Motor neuron (in vitro differentiated cells): ENCODE data around the gene HMGN4. TPM values are rescaled to one million over a fixed set of nuclear protein-coding genes. Genes with fewer than 3 reads are reported as not detected.
"Not testable (repeated sequence)": the region's sequence is repeated elsewhere in the genome, so short reads cannot be mapped to it uniquely, and the experiment has no call there.

Source experiments
- ATAC-seq, 8 experiments: fragments of 200-7000 bp; cut with Tn5 transposase; replicated peaks in 6 of 8; 2 replicates each; pipeline ENCODE4 v1.8.0; 2021; ENCODE audit warnings: mild to moderate bottlenecking in 8 of 8, moderate library complexity in 8 of 8
- H3K27ac ChIP-seq, 2 donors: fragments of 250-450 bp; sonication (Bioruptor Pico); 2 replicates each; pipeline ENCODE4 v1.9.0; 2021; ENCODE audit warnings: antibody characterized with exemption in 2 of 2, mild to moderate bottlenecking in 2 of 2, moderate library complexity in 1 of 2
- H3K4me1 ChIP-seq, 2 donors: fragments of 250-450 bp; sonication (Bioruptor Pico); replicated peaks in 1 of 2; 2 replicates each; pipeline ENCODE4 v1.6.1; 2021; ENCODE audit warnings: antibody characterized with exemption in 2 of 2, mild to moderate bottlenecking in 2 of 2, moderate library complexity in 1 of 2
- H3K4me3 ChIP-seq, 5 donors: fragments of 250-450 bp; sonication (Bioruptor Pico); 2 replicates each; pipeline ENCODE4 v1.9.0; 2021; ENCODE audit warnings: antibody characterized with exemption in 5 of 5, mild to moderate bottlenecking in 5 of 5, moderate library complexity in 4 of 5
- WGBS, 10 experiments: fragments of 450-650 bp; shearing (Covaris generic); methylation state at CpG; one replicate each; pipeline ENCODE4 v1.0.0; 2022; 5-methylcytosine and 5-hydroxymethylcytosine counted together
- in situ Hi-C, 9 experiments: fragments of 400-800 bp; cut with MboI; loops; one replicate each; pipeline ENCODE4 v1.15.0; 2021; ENCODE audit warnings: low sequenced_read_pairs in 9 of 9, low pct_unique_long_range_greater_than_20kb in 2 of 9; ENCODE audit not compliant: unreplicated experiment in 9 of 9
- total RNA-seq, 8 experiments: library from RNA; unstranded; fragments of 300-600 nt; gene quantifications; 2 replicates each; pipeline versions ENCODE4 v1.2.3 to v1.2.4, GENCODE V29; 2022

The HMGN4 gene
- total RNA-seq, 8 experiments from 2014 or later = 40.7 to 72.7 (median 55.0) TPM

DNA sequence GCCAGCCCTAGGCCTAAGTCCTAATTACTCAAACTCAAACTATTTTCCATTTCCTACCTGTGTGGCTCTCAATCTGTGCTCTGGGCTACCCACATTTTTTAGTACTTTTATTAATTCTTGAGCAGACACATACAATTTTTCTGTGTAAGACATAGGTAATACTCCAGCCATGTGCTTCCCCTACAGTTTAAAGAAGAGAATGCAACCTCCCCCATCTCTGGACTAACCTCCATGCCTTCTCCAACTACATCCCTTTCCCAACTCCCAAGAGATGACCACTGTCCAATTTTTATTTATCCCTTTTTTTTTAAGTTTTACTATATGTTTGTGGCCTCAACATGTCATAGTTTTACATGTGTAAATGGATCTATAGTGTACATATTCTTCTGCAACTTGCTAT, 5.8 kb downstream of the HMGN4 start:
- in situ Hi-C loops = loop anchor here in 4 of 9 experiments (25.0 kb wide), 1 partner anchor 207 kb away; no protein-coding TSS in a partner anchor
- Histone ChIP-seq H3K4me3 (no peak overlapping the region), H3K4me1 (peaks cover 10 to 14% of the 10 kb centered on the region in 2 donors), H3K27ac (no peak overlapping the region)
- ATAC-seq = peak in 3 of 8 experiments; percentile 63 to 79 (median 67)

DNA sequence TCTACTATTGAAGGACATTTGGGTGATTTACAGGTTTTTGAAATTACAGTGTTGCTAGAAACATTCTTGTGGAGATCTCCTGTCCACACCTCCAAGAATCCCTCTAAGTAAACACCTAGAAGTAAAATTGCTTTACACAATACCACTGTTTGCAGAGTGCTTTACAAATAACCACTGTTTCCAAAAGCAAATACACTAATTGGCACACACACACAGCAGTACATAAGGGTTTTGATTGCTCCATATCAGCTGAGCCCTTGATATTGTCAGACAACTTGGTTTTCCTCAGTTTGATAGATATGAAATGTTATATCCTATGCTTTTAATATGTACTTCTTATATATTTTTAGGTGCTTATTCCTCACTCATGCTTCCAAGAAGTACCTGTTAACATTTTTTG, 6.3 kb downstream of the HMGN4 start:
- peak in 1 of 8 experiments; percentile 45 for ATAC-seq
- no peak overlapping the region for H3K27ac ChIP-seq
- H3K4me3 ChIP-seq = no peak overlapping the region
- in situ Hi-C loops = loop anchor here in 4 of 9 experiments (25.0 kb wide), 1 partner anchor 207 kb away; no protein-coding TSS in a partner anchor
- peaks cover 6 to 9% of the 10 kb centered on the region in 2 donors for H3K4me1 ChIP-seq

DNA sequence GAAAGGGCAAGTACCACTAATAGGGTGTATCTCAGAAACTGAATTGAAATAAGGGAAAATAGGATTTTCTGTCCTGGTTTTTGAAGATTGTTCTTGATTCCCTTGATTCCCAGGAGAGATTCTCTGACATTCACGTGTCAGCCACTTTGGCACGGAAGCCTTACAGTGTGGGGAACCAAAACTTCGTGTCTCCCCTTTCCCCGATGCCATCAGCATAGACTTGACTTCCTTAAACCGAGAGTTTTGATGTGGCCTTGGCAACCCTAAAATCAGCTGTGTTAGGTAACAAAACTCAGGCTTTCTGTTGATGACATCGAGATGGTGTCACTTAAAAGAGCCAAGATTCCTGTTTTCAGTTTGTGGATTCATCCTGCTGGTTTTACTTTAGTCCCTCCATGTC, 7.5 kb downstream of the HMGN4 start:
- in situ Hi-C loops = loop anchor here in 4 of 9 experiments (25.0 kb wide), 1 partner anchor 208 kb away; no protein-coding TSS in a partner anchor
- Histone ChIP-seq H3K27ac (no peak overlapping the region), H3K4me3 (no peak overlapping the region), H3K4me1 (no peaks in the 10 kb centered on the region)
- WGBS, 10 experiments = 72 to 100% (median 100%) methylated on average over 1 to 6 of the region's 6 CpGs; no CpG with 5 or more reads in 1 of the 10 experiments
- no peak for ATAC-seq

DNA sequence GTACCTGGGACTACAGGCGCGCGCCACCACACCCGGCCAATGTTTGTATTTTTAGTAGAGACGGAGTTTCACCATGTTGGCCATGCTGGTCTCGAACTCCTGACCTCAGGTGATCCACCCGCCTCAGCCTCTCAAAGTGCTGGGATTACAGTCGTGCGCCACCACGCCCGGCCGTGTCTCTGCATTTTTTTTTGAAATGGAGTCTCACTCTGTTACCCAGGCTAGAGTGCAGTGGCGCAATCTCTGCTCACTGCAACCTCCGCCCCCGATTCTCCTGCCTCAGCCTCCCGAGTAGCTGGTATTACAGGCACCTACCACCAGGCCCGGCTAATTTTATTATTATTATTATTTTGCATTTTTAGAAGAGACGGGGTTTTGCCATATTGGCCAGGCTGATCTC, 9.2 kb downstream of the HMGN4 start:
- WGBS, 10 experiments = 85 to 100% (median 98%) methylated on average over 2 to 16 of the region's 18 CpGs; no CpG with 5 or more reads in 4 of the 10 experiments
- H3K27ac ChIP-seq, H3K4me3 ChIP-seq, ATAC-seq, H3K4me1 ChIP-seq: not testable (repeated sequence)
- in situ Hi-C loops = loop anchor here in 4 of 9 experiments (25.0 kb wide), 1 partner anchor 210 kb away; no protein-coding TSS in a partner anchor

DNA sequence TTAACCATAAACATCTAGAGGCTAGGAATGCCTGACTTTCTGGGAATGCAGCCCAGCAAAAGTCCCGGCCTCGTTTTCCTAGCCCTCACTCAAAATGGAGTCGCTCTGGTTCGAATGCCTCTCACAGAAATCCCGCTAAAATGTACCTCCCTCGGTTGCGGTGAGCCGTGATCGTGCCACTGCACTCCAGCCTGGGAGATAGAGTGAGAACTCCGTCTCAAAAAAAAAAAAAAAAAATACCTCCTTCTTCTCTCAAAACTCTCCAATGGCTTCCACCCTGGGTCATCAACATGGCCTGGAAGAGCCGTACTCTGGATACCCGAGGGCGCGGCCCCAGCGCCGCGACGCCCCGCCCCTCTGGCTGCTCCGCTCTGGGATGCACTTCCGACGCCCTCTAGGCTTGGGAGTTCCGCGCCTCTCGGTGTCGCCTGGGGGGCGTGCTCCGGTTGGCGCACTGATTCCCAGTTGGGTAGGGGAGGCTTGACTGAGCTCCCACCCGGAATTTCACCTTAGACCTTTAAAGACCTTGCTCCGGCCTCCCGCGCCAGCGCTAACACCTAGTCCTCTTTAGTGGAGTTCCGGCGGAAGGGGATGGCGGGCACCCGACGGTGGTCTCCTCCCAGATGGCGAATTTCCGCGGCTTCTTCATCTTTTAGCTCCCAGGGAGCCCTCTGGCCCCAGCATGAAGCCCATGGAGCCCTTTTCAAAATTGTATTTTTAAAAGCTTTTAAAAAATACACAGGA, 12.3 kb downstream of the HMGN4 start:
- 0 to 100% (median 26%) methylated on average over 1 to 17 of the region's 42 CpGs; no CpG with 5 or more reads in 1 of the 10 experiments for WGBS, 10 experiments
- in situ Hi-C loops = no loop called here
- H3K4me3 ChIP-seq = no peak overlapping the region
- H3K27ac ChIP-seq = no peak overlapping the region
- peaks cover 0 to 3% of the 10 kb centered on the region in 2 donors for H3K4me1 ChIP-seq
- ATAC-seq = peak in 3 of 8 experiments; percentile 41 to 65 (median 47)

DNA sequence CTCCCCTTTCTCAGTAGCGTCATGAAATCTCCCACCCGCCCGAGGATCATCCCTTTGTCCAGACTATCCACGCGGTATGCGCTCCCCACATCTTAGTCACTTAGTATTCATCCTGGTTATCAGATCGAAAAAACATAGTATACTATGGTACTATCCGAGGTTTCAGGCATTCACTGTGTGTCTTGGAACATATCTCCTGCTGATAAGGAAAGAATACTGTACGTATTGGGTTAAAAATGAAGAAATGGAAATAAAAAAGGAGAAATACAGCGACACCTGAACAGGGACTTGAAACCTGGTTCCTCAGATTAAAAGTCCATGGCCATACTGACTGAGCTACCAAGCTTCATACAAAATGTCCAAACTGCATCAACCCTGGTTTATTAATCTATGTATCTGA, 14.0 kb downstream of the HMGN4 start:
- Histone ChIP-seq H3K4me1 (peaks cover 0 to 3% of the 10 kb centered on the region in 2 donors), H3K27ac (no peak overlapping the region), H3K4me3 (no peak overlapping the region)
- 68 to 96% (median 91%) methylated on average over 3 to 9 of the region's 10 CpGs for whole genome bisulfite sequencing, 10 experiments
- ATAC-seq = no peak
- in situ Hi-C loops = no loop called here

DNA sequence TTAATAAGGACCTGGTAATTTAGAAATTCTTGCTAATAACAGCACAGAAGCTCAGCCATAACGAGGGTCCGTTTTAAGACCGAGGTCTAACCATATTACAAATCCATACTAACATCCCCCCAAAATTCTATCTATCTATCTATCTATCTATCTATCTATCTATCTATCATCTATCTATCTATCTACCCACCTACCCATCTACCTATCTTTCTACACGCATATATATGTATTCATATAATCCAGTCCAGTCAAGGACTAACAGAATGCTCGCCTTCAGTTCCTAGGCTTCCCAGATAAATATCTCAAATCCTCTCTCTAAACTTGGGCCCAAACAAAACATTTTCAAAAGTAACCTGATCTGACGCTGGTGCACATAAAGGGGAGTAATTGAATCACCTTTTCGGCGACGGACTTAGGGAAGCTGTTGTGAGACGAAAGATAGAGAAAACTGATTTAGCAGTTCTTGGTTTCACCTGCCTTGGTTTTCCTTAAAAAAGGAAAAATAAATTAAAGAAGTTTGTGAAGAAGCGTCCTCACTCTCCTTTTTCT, 14.5 kb downstream of the HMGN4 start:
- H3K27ac ChIP-seq = no peak overlapping the region
- peaks cover 0 to 3% of the 10 kb centered on the region in 2 donors for H3K4me1 ChIP-seq
- peak overlapping the region; percentile 41 to 58 (median 44) for H3K4me3 ChIP-seq
- 41 to 84% (median 55%) methylated on average over 4 to 11 of the region's 11 CpGs for WGBS, 10 experiments
- in situ Hi-C loops = no loop called here
- no peak for ATAC-seq

DNA sequence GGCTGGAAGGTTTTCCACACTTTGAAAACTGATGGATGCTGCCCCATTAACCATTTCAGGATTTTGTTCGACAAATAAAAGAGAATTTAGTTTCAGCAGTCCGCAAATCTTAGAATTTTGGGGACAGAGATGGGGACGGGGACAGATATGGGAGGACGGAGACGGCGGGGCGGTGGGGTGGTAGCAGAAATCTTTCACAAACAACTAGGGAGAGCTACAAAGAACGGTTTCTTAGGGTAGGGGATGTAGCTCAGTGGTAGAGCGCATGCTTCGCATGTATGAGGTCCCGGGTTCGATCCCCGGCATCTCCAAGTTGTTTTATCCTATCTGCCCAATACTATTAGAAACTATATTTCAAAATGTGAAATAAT, 15.1 kb downstream of the HMGN4 start:
- peaks cover 0 to 3% of the 10 kb centered on the region in 2 donors for H3K4me1 ChIP-seq
- no peak overlapping the region for H3K27ac ChIP-seq
- ATAC-seq = peak; percentile 27 to 78 (median 66)
- peak overlapping the region; percentile 41 to 58 (median 44) for H3K4me3 ChIP-seq
- in situ Hi-C loops = no loop called here
- 0% methylated on average over 1 to 10 of the region's 13 CpGs; no CpG with 5 or more reads in 5 of the 10 experiments for WGBS, 10 experiments

DNA sequence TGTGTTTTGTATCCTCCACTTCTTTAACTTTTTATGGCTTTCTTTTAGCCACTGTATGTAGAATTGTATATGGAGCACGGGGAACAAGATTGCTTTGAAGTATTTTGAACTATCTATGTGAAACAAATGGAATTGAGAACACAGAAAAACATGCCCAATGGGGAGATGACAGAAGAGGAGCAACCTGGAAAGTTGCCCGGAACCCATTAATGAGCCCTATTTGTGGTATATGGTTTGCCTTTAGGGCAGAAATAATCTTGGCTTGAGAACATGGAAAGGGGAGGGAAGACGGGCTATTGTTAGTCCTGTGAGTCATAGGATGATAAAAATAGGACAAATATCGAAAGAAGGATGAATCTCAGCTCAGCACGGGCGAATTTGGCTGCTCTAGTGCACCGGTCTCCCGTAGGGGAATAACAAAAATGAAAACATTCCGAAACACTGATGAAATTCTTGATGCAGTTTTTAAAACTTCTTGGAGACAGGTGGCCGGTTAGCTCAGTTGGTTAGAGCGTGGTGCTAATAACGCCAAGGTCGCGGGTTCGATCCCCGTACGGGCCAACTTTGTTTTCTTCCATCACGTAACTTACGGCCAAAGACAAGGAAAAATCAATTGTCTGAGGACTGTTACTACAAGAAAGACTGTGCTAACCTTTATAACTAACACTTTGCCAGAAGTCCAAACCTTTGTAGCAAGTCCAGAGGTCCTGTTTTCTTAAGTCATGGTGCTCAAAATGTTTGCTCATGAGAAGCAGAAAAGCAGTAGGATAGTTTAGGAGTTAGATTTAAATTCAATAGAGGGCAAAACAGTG, 15.7 kb downstream of the HMGN4 start:
- Histone ChIP-seq H3K27ac (peak overlapping the region in 1 of 2 donors; percentile 23), H3K4me3 (peak overlapping the region; percentile 41 to 58 (median 44))

DNA sequence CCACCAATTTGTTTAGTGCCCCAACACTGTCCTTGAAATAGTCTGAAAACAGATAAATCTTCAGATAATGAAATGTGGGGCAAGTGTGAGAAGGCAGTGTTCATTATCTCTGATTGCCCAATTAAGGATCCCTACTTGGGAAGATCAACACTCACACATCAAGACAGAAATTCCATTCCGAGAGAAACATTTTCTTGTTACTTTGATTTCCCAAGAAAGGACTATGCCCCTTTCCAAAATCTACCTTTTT, 16.2 kb downstream of the HMGN4 start:
- 0 to 20% (median 13%) methylated on average over 1 of the region's 1 CpG; no CpG with 5 or more reads in 3 of the 10 experiments for WGBS, 10 experiments
- Histone ChIP-seq H3K4me3 (peak overlapping the region; percentile 41 to 58 (median 44)), H3K4me1 (peaks cover 0 to 3% of the 10 kb centered on the region in 2 donors), H3K27ac (no peak overlapping the region)
- in situ Hi-C loops = no loop called here
- ATAC-seq = no peak

More for the DNA sequence above, 15.7 kb downstream of the HMGN4 start:
- ATAC-seq = peak; percentile 43 to 77 (median 69)
- WGBS, 10 experiments = 0 to 3% (median 0%) methylated on average over 1 to 19 of the region's 19 CpGs; no CpG with 5 or more reads in 1 of the 10 experiments
- in situ Hi-C loops = no loop called here
- peaks cover 0 to 3% of the 10 kb centered on the region in 2 donors for H3K4me1 ChIP-seq

DNA sequence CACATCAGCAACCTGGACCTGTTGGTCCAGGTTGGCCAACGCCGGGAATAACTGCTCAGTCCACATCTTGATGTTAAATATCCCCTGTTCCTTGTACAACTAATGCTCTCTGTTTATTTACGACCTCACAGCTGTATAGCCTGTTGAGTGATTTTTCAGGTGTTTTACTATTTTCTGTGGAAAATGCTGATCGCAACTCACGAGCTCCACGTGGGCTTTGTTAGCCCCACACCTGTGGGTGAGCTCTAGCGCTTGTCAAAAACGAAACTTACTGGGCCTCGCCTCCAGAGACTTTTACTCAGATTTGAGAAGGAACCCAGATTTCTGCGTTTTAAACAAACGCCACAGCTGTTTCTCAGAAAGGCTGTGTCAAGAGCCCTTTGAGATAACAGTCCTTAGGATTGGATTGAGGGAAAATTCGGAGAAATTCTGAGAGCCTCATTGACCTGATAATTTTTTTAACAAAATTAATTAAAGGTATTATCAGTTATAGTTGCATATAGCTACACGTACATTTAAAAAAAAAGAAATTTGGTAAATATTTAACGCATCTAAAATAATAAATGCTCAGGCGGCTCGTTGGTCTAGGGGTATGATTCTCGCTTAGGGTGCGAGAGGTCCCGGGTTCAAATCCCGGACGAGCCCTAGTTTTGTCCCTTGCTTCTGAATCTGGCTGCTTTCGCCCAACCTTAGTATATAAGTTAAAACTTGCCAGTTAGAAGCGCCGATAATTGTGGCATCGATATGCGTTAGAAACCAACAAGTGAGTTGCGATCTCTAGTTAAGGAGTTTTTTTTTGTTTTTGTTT, 16.7 kb downstream of the HMGN4 start:
- H3K4me1 ChIP-seq = peaks cover 0 to 3% of the 10 kb centered on the region in 2 donors
- peak in 5 of 8 experiments; percentile 4 to 21 (median 15) for ATAC-seq
- 0 to 10% (median 6%) methylated on average over 7 to 27 of the region's 27 CpGs for WGBS, 10 experiments
- peak overlapping the region; percentile 41 to 58 (median 44) for H3K4me3 ChIP-seq
- in situ Hi-C loops = no loop called here
- no peak overlapping the region for H3K27ac ChIP-seq

DNA sequence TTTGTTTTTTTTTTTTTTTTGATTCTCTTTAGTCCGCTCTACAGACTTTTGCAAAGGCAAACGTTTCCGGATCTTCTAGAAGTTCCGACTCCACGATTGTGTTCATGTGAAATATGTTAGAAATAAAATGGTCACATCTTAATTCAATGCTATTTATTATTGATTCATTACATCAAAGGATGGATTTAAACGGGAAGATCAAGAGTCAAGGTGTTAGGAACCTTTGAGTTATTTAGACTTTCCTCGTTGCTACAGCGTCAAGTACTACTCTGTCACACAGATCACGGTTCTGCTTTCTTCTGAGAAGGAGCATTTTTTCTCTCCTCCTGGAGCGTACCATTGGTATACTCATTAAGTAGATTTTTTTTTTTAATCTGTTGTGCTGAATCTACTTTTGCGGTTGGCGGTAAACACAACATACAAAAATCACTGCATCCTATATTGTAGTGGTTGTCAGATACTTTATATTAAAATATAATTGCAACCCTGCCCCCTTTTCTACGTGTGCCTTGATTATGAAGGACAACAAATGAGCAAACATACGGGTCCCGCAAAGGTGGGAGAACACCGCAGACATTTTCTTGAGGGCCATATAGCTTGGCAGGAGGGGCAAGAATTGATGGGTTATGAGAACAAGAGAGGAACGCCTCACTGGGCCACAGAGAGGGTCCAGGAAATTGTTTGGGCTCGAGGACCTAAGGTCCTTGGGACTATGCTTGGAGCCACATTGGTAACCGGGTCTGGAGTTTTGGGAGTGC, 17.5 kb downstream of the HMGN4 start:
- in situ Hi-C loops = no loop called here
- ATAC-seq = no peak
- H3K4me3 ChIP-seq = peak overlapping the region in 3 of 5 donors; percentile 41 to 58 (median 51)
- H3K27ac ChIP-seq = no peak overlapping the region
- WGBS, 10 experiments = 6 to 44% (median 32%) methylated on average over 4 to 19 of the region's 19 CpGs
- peaks cover 0 to 3% of the 10 kb centered on the region in 2 donors for H3K4me1 ChIP-seq
